Fibroblast of lung (primary cell): ENCODE results near the gene HEPACAM.

Experiments used
- EZH2 ChIP-seq: IDR thresholded peaks from 2 replicates; pipeline ENCODE4 v1.5.1; 2012; ENCODE audit warnings: low read length, control low read depth, mild to moderate bottlenecking; ENCODE audit errors: missing control alignments
- TF ChIP-seq, protein P1 (sequence below), 2 donors: IDR thresholded peaks in 1 of 2; conservative IDR thresholded peaks in 1 of 2; 1 replicate in 1 of 2; 2 replicates in 1 of 2; pipeline ENCODE4 v1.5.1; 2011 to 2012; ENCODE audit warnings: low read length in 2 of 2, control low read depth in 1 of 2, inconsistent platforms in 1 of 2, low read depth in 1 of 2, mild to moderate bottlenecking in 1 of 2

DNA sequence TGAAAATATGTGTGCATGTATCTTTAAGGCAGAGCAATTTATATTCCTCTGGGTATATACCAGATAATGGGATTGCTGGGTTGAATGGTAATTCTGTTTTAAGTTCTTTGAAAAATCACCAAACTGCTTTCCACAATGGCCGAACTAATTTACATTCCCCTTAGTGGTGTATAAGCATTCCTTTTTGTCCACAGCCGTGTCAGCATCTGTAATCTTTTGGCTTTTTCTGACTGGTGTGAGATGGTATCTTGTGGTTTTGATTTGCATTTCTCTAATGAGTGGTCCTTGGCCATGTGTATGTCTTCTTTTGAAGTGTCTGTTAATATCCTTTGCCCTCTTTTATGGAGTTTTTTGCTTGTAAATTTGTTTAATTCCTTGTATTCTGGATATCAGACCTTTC lies 42.5 kb upstream of the HEPACAM start:
- TF ChIP-seq, protein P1, sequence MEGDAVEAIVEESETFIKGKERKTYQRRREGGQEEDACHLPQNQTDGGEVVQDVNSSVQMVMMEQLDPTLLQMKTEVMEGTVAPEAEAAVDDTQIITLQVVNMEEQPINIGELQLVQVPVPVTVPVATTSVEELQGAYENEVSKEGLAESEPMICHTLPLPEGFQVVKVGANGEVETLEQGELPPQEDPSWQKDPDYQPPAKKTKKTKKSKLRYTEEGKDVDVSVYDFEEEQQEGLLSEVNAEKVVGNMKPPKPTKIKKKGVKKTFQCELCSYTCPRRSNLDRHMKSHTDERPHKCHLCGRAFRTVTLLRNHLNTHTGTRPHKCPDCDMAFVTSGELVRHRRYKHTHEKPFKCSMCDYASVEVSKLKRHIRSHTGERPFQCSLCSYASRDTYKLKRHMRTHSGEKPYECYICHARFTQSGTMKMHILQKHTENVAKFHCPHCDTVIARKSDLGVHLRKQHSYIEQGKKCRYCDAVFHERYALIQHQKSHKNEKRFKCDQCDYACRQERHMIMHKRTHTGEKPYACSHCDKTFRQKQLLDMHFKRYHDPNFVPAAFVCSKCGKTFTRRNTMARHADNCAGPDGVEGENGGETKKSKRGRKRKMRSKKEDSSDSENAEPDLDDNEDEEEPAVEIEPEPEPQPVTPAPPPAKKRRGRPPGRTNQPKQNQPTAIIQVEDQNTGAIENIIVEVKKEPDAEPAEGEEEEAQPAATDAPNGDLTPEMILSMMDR (conservative IDR thresholded peaks at IDR 0.05 in 1 of 2, IDR thresholded peaks at IDR 0.05 in 1 of 2; ENCODE audit: low read depth in 1 of 2, low read length in 2 of 2): no peak
- no peak for TF ChIP-seq EZH2
